HEK293 (cell line): ENCODE measurements around the gene TGDS.

Source experiments
- CTCF ChIA-PET: fragments of 350-600 bp; formaldehyde crosslinking; extraction: SDS; loops from one replicate; lab custom pipeline; 2021; ENCODE audit warnings: antibody characterized with exemption; lab: Yijun Ruan, JAX
- POLR2A ChIA-PET: fragments of 300-600 bp; formaldehyde crosslinking; extraction: SDS; loops from one replicate; lab custom pipeline; 2020; ENCODE audit warnings: antibody characterized with exemption, inconsistent platforms; lab: Yijun Ruan, JAX
- H3K27ac ChIP-seq: fragments of 200-500 bp; sonication (Bioruptor generic); 2 replicates; pipeline ENCODE4 v1.5.1; 2014; ENCODE audit warnings: low read depth, low read length, control low read depth, inconsistent platforms; ENCODE audit errors: extremely low read depth
- H3K36me3 ChIP-seq, 2 experiments: fragments of 200-500 bp in 1 of 2; sonication (Bioruptor generic) in 1 of 2; 1 replicate in 1 of 2; 2 replicates in 1 of 2; pipeline ENCODE4 v1.5.1; 2014 to 2017; ENCODE audit warnings: inconsistent platforms in 2 of 2, low read length in 2 of 2; ENCODE audit not compliant: control insufficient read depth in 2 of 2, insufficient read depth in 1 of 2
- H3K4me1 ChIP-seq: fragments of 200-500 bp; sonication (Bioruptor generic); 2 replicates; pipeline ENCODE4 v1.5.1; 2014; ENCODE audit warnings: mild to moderate bottlenecking, low read length, inconsistent platforms; ENCODE audit not compliant: control insufficient read depth, insufficient read depth
- H3K4me3 ChIP-seq: 2 replicates; pipeline ENCODE4 v1.5.1; 2011; ENCODE audit warnings: low read depth, mild to moderate bottlenecking, control low read depth, low read length, moderate library complexity
- H3K9me3 ChIP-seq: fragments of 200-500 bp; sonication (Bioruptor generic); 2 replicates; pipeline ENCODE4 v1.5.1; 2014; ENCODE audit warnings: low read depth, low read length, inconsistent platforms; ENCODE audit not compliant: control insufficient read depth, insufficient read depth
- MZF1 ChIP-seq: fragments of 450-650 bp; formaldehyde crosslinking; IDR thresholded peaks from 2 replicates; pipeline ENCODE4 v1.5.1; 2017; ENCODE audit warnings: missing biosample characterization, missing genetic modification characterization, borderline replicate concordance
- PRDM1 ChIP-seq: fragments of 450-650 bp; formaldehyde crosslinking; IDR thresholded peaks from 2 replicates; pipeline ENCODE4; 2016; ENCODE audit warnings: missing biosample characterization, missing genetic modification characterization
- SCRT2 ChIP-seq: fragments of 450-650 bp; formaldehyde crosslinking; IDR thresholded peaks from 2 replicates; pipeline ENCODE4 v1.5.1; 2016; ENCODE audit warnings: missing biosample characterization, missing genetic modification characterization
- ZBTB49 ChIP-seq: fragments of 450-650 bp; formaldehyde crosslinking; IDR thresholded peaks from 2 replicates; pipeline ENCODE4 v1.5.1; 2016; ENCODE audit warnings: missing biosample characterization, missing genetic modification characterization, low read depth
- ZFP69B ChIP-seq: fragments of 450-650 bp; formaldehyde crosslinking; IDR thresholded peaks from 2 replicates; pipeline ENCODE4 v1.5.1; 2016; ENCODE audit warnings: missing biosample characterization, missing genetic modification characterization
- ZIC2 ChIP-seq: fragments of 450-650 bp; formaldehyde crosslinking; IDR thresholded peaks from 2 replicates; pipeline ENCODE4 v1.5.1; 2016; ENCODE audit warnings: missing biosample characterization, missing genetic modification characterization
- ZNF10 ChIP-seq: fragments of 450-650 bp; formaldehyde crosslinking; IDR thresholded peaks from 2 replicates; pipeline ENCODE4 v1.5.1; 2017; ENCODE audit warnings: missing biosample characterization, missing genetic modification characterization
- ZNF169 ChIP-seq: fragments of 450-650 bp; formaldehyde crosslinking; IDR thresholded peaks from 2 replicates; pipeline ENCODE4 v1.5.1; 2016; ENCODE audit warnings: missing biosample characterization, missing genetic modification characterization
- ZNF2 ChIP-seq: fragments of 450-650 bp; formaldehyde crosslinking; IDR thresholded peaks from 2 replicates; pipeline ENCODE4 v1.5.1; 2016; ENCODE audit warnings: missing biosample characterization, missing genetic modification characterization
- ZNF239 ChIP-seq: fragments of 450-650 bp; formaldehyde crosslinking; IDR thresholded peaks from 2 replicates; pipeline ENCODE4 v1.5.1; 2016; ENCODE audit warnings: missing biosample characterization, missing genetic modification characterization
- ZNF266 ChIP-seq: fragments of 450-650 bp; formaldehyde crosslinking; IDR thresholded peaks from 2 replicates; pipeline ENCODE4 v1.5.1; 2016; ENCODE audit warnings: missing biosample characterization, missing genetic modification characterization, low read depth
- ZNF311 ChIP-seq: fragments of 450-650 bp; formaldehyde crosslinking; IDR thresholded peaks from 2 replicates; pipeline ENCODE4 v1.5.1; 2017; ENCODE audit warnings: missing biosample characterization, missing genetic modification characterization, borderline replicate concordance
- ZNF404 ChIP-seq: fragments of 450-650 bp; formaldehyde crosslinking; IDR thresholded peaks from 2 replicates; pipeline ENCODE4 v1.5.1; 2017; ENCODE audit warnings: missing biosample characterization, missing genetic modification characterization
- ZNF518A ChIP-seq: fragments of 450-650 bp; formaldehyde crosslinking; conservative IDR thresholded peaks from 2 replicates; pipeline ENCODE4 v1.5.1; 2016; ENCODE audit warnings: low read depth, missing biosample characterization, missing genetic modification characterization
- ZNF529 ChIP-seq: fragments of 450-650 bp; formaldehyde crosslinking; IDR thresholded peaks from 2 replicates; pipeline ENCODE4 v1.5.1; 2017; ENCODE audit warnings: missing genetic modification characterization, missing biosample characterization; ENCODE audit not compliant: insufficient replicate concordance
- ZNF549 ChIP-seq: fragments of 450-650 bp; IDR thresholded peaks from 2 replicates; pipeline ENCODE4 v1.5.1; 2018; ENCODE audit warnings: missing biosample characterization, missing genetic modification characterization, mild to moderate bottlenecking, inconsistent platforms, moderate library complexity
- ZNF654 ChIP-seq: fragments of 450-650 bp; formaldehyde crosslinking; IDR thresholded peaks from 2 replicates; pipeline ENCODE4 v1.5.1; 2016; ENCODE audit warnings: low read depth, missing biosample characterization, missing genetic modification characterization
- ZNF791 ChIP-seq: fragments of 450-650 bp; formaldehyde crosslinking; IDR thresholded peaks from 2 replicates; pipeline ENCODE4 v1.5.1; 2016; ENCODE audit warnings: missing biosample characterization, missing genetic modification characterization

The TGDS gene

DNA sequence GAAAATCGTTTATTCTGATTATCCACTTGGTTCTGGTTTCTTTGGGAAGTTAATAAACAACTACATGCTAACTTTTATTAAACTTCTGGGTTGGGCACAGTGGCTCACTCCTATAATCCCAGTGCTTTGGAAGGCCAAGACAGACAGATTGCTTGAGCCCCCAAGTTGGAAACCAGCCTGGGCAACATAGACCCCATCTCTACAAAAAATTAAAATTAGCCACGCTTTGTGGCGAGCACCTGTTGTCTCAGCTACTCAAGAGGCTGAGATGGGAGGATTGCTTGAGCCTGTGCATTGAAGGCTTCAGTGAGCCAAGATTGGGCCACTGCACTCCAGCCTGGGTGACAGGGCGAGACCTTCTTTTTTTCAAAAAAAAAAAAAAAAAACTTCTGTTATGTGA, 27.4 kb upstream of the TGDS start (continued):
- no peak for TF ChIP-seq ZNF311
- no peak for TF ChIP-seq ZIC2
- no peak for TF ChIP-seq ZFP69B
- TF ChIP-seq ZNF791 (tag by site-specific recombination) = no peak
- TF ChIP-seq ZBTB49 (tag by site-specific recombination) = no peak
- no peak for TF ChIP-seq ZNF549 (tag by site-specific recombination)
- no peak for TF ChIP-seq ZNF239 (tag by site-specific recombination)

DNA sequence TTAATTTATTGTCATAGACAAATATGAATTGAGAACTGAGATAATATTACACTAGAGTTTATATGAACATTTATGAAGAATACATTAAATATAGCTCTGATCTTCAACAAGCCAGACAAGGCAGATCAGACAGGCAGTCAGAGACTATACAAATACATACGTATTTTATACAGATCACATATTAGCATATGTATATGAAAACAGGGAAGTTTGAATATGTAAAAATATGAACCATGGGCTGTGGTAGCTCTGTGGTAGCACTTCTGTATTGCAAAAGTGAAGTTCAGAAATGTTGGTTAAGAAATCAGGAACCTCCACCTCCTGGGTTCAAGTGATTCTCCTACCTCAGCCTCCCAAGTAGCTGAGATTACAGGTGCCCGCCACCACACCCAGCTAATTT, 26.4 kb upstream of the TGDS start:
- Histone ChIP-seq H3K9me3 (no peaks in the 10 kb centered on the region), H3K27ac (no peak overlapping the region), H3K4me1 (no peaks in the 10 kb centered on the region), H3K4me3 (no peak overlapping the region), H3K36me3 (peaks cover 3 to 70% of the 10 kb centered on the region in 2 experiments)
- POLR2A ChIA-PET = no interaction called here
- no peak for TF ChIP-seq ZNF169 (tag by site-specific recombination)
- TF ChIP-seq ZNF10 (tag by site-specific recombination) = no peak
- no peak for TF ChIP-seq ZNF518A (tag by site-specific recombination)
- CTCF ChIA-PET = interaction anchor here (0.7 to 2.4 kb wide), 3 partner anchors 17 to 1959 kb away, joined by 3 to 11 read pairs (median 5); no protein-coding TSS in a partner anchor

DNA sequence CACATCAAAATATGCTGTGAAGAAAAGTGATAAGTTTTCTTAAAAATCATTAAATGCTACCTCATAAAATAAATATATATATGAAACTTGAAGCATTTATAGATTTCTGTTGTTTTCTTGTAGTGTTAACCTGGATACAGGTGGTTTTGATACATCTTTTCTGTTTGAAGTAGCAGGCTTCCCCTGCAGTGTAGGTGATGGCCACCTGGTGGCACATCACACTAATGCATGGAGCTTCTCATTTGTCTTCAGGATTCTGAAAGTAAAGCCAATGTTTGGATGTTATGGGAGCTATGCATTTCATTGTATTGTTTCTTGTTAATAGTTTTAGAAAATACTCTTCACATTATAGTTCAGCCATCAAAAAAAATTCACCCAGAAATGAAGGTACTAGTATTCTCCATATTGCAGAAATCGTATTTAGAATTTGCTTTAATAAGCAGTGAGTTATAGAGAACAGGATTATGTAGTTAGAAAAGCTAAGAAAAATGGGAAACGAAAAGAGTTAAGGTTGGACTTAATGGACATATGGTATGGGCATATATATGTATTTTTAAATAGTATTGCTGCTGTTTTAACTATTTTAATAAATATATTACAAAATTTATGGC, 24.4 kb upstream of the TGDS start:
- H3K4me1 ChIP-seq = no peaks in the 10 kb centered on the region
- TF ChIP-seq ZNF404 (tag by site-specific recombination) (no peak), ZNF266 (tag by site-specific recombination) (no peak), ZNF2 (tag by site-specific recombination) (no peak), ZNF549 (tag by site-specific recombination) (no peak), PRDM1 (tag by site-specific recombination) (no peak), ZNF654 (tag by site-specific recombination) (peak; percentile 46), SCRT2 (tag by site-specific recombination) (peak; percentile 67), ZNF529 (no peak), MZF1 (tag by site-specific recombination) (no peak)
- H3K4me3 ChIP-seq = no peak overlapping the region
- POLR2A ChIA-PET = no interaction called here
- H3K27ac ChIP-seq = no peak overlapping the region
- CTCF ChIA-PET = interaction anchor here (0.5 to 8.9 kb wide), 19 partner anchors 10 to 1406 kb away, joined by 3 to 170 read pairs (median 4); no protein-coding TSS in a partner anchor
- peaks cover 3 to 65% of the 10 kb centered on the region in 2 experiments; a peak in 2 of 3 replicates for H3K36me3 ChIP-seq
- no peaks in the 10 kb centered on the region for H3K9me3 ChIP-seq
